ENCODE data around the gene IMPDH1. TPM values are rescaled to one million over a fixed set of nuclear protein-coding genes. Genes with fewer than 3 reads are reported as not detected.

The IMPDH1 gene
- total RNA-seq, 1 donor from 2014 or later: 3.5 TPM

- ATAC-seq: no peak
- no peak for DNase-seq (ENCODE audit: low spot score)
These were observed 46.5 kb downstream of the IMPDH1 start for GRCh38 chr7:128363261-128363721.

- DNase-seq (ENCODE audit: low spot score) (no peak), ATAC-seq (no peak)
These were observed 47.1 kb downstream of the IMPDH1 start for GRCh38 chr7:128362670-128363069.

- ATAC-seq (peak; percentile 90), DNase-seq (ENCODE audit: low spot score) (peak; percentile 69)
These were observed 48.1 kb downstream of the IMPDH1 start, which contains the start of gene PRRT4 for GRCh38 chr7:128361411-128362379. PRRT4 (minus strand) TSS chr7:128361690.

- ATAC-seq: no peak
- DNase-seq (ENCODE audit: low spot score): no peak
These were observed 49.5 kb downstream of the IMPDH1 start for GRCh38 chr7:128360359-128360678.

GRCh38 chr7:128359939-128360338 is 49.8 kb downstream of the IMPDH1 start:
- no peak for ATAC-seq

GRCh38 chr7:128359336-128359735 is 50.4 kb downstream of the IMPDH1 start:
- DNase-seq (ENCODE audit: low spot score) (no peak), ATAC-seq (no peak)

More at GRCh38 chr7:128359939-128360338, 49.8 kb downstream of the IMPDH1 start:
- no peak for DNase-seq (ENCODE audit: low spot score)

- ATAC-seq (no peak), DNase-seq (ENCODE audit: low spot score) (no peak)
These were observed 51.5 kb downstream of the IMPDH1 start for GRCh38 chr7:128358233-128358632.

- no peak for DNase-seq (ENCODE audit: low spot score)
- ATAC-seq: no peak
These were observed 52.6 kb downstream of the IMPDH1 start for GRCh38 chr7:128357217-128357613.

GRCh38 chr7:128356546-128357216 is 53.1 kb downstream of the IMPDH1 start:
- ATAC-seq (no peak), DNase-seq (ENCODE audit: low spot score) (no peak)

- no peak for DNase-seq (ENCODE audit: low spot score)
- no peak for ATAC-seq
These were observed 56.2 kb downstream of the IMPDH1 start for GRCh38 chr7:128353610-128354009.

- no peak for ATAC-seq
- DNase-seq (ENCODE audit: low spot score): no peak
These were observed 56.6 kb downstream of the IMPDH1 start for GRCh38 chr7:128353189-128353588.

- ATAC-seq (no peak), DNase-seq (ENCODE audit: low spot score) (no peak)
These were observed 57.1 kb downstream of the IMPDH1 start for GRCh38 chr7:128352636-128353035.

GRCh38 chr7:128352153-128352537 is 57.6 kb downstream of the IMPDH1 start:
- peak; percentile 65 for DNase-seq (ENCODE audit: low spot score)

GRCh38 chr7:128351296-128352152 is 58.3 kb downstream of the IMPDH1 start:
- ATAC-seq (peak; percentile 4), DNase-seq (ENCODE audit: low spot score) (no peak)

More at GRCh38 chr7:128352153-128352537, 57.6 kb downstream of the IMPDH1 start:
- peak; percentile 87 for ATAC-seq

GRCh38 chr7:128350708-128351295 is 59.0 kb downstream of the IMPDH1 start:
- no peak for DNase-seq (ENCODE audit: low spot score)
- no peak for ATAC-seq

- ATAC-seq (no peak), DNase-seq (ENCODE audit: low spot score) (no peak)
These were observed 60.3 kb downstream of the IMPDH1 start for GRCh38 chr7:128349466-128349825.

GRCh38 chr7:128347647-128348097 is 62.1 kb downstream of the IMPDH1 start:
- peak; percentile 40 for ATAC-seq
- no peak for DNase-seq (ENCODE audit: low spot score)

- ATAC-seq: no peak
- DNase-seq (ENCODE audit: low spot score): no peak
These were observed 65.4 kb downstream of the IMPDH1 start for GRCh38 chr7:128344431-128344774.

- ATAC-seq (peak; percentile 96), DNase-seq (ENCODE audit: low spot score) (peak; percentile 88)
These were observed 66.0 kb downstream of the IMPDH1 start, which contains the start of gene RBM28 for GRCh38 chr7:128343554-128344430. RBM28 (minus strand) TSS chr7:128343908; CDS start chr7:128343793, 115 bp downstream.
